Measurements from ENCODE around the gene PTGS2.

GRCh38 chr1:186659890-186660341, 20.3 kb downstream of the PTGS2 start:
- no peak for TF ChIP-seq MAZ (CRISPR knock-in tag; conservative IDR thresholded peaks at IDR 0.05 in 1 of 2, IDR thresholded peaks at IDR 0.05 in 1 of 2)
- TF ChIP-seq CTCF (IDR thresholded peaks at IDR 0.05 in 2 of 3, conservative IDR thresholded peaks at IDR 0.05 in 1 of 3; ENCODE audit: insufficient read depth in 2 of 3, low read depth in 1 of 3, low read length in 3 of 3) = no peak
- TF ChIP-seq, protein P1, sequence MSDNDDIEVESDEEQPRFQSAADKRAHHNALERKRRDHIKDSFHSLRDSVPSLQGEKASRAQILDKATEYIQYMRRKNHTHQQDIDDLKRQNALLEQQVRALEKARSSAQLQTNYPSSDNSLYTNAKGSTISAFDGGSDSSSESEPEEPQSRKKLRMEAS (CRISPR knock-in tag; IDR thresholded peaks at IDR 0.05) = no peak
- TF ChIP-seq, protein P2, sequence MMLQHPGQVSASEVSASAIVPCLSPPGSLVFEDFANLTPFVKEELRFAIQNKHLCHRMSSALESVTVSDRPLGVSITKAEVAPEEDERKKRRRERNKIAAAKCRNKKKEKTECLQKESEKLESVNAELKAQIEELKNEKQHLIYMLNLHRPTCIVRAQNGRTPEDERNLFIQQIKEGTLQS (IDR thresholded peaks at IDR 0.05) = no peak
- TF ChIP-seq, protein P2 (CRISPR knock-in tag; conservative IDR thresholded peaks at IDR 0.05) = no peak
